ENCODE results near the gene ABTB1. TPM values are rescaled to one million over a fixed set of nuclear protein-coding genes. Genes with fewer than 3 reads are reported as not detected.

The ABTB1 gene
- total and polyA plus RNA-seq, 2 of the 13 experiments (the other 11 are each of a cell fraction or from before 2014, with no cell fraction given) = 0.42 to 14.5 TPM

DNA sequence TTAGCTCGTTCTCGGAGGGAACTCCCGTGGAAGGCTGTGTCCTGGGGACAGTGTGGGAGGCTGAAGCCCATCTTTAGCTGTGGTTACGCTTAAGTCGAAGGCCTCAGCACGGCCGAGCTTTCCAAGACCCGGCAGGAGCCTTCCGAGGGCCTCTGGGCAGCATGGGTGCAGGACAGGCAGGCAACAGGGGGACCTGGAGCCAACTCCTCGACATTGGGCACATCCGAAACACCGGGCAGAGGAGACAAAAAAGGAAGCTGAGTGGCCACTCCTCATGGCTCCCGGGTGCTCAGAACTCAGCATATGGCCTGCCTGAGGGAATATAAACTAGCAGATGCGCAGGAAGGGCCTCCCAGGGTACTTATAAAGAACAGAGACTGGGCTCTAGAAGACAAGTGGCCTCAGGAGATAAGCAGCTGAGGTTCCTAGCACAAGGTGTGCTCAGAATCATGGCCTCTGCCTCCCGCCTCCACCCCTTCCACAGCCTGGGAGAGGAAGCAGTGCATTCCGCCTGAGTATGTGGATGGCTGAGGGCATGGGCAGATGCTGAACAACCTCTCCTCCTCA lies 34.1 kb downstream of the ABTB1 start (continued):
- TF ChIP-seq CSRNP2 (CRISPR knock-in tag; conservative IDR thresholded peaks at IDR 0.05; ENCODE audit: low read depth) = no peak
- TF ChIP-seq ZNF143 (CRISPR knock-in tag; IDR thresholded peaks at IDR 0.05) = no peak
- TF ChIP-seq ZNF350 (CRISPR knock-in tag; IDR thresholded peaks at IDR 0.05; ENCODE audit: borderline replicate concordance, low read depth) = no peak
- no peak for TF ChIP-seq ZNF782 (CRISPR knock-in tag; IDR thresholded peaks at IDR 0.05; ENCODE audit: borderline replicate concordance)
- no peak for TF ChIP-seq NCOR1 (IDR thresholded peaks at IDR 0.05; ENCODE audit: borderline replicate concordance, low read length)
- TF ChIP-seq ZKSCAN8 (CRISPR knock-in tag; IDR thresholded peaks at IDR 0.05; ENCODE audit: borderline replicate concordance) = no peak
- TF ChIP-seq SYNCRIP (IDR thresholded peaks at IDR 0.05; ENCODE audit: insufficient read depth, low read depth, low read length) = no peak
- TF ChIP-seq RORA (CRISPR knock-in tag; IDR thresholded peaks at IDR 0.05) = no peak
- no peak for TF ChIP-seq CENPT (CRISPR knock-in tag; IDR thresholded peaks at IDR 0.05; ENCODE audit: low read depth)
- no peak for TF ChIP-seq ZNF24 (IDR thresholded peaks at IDR 0.05)
- no peak for TF ChIP-seq ZNF3 (CRISPR knock-in tag; IDR thresholded peaks at IDR 0.05)

DNA sequence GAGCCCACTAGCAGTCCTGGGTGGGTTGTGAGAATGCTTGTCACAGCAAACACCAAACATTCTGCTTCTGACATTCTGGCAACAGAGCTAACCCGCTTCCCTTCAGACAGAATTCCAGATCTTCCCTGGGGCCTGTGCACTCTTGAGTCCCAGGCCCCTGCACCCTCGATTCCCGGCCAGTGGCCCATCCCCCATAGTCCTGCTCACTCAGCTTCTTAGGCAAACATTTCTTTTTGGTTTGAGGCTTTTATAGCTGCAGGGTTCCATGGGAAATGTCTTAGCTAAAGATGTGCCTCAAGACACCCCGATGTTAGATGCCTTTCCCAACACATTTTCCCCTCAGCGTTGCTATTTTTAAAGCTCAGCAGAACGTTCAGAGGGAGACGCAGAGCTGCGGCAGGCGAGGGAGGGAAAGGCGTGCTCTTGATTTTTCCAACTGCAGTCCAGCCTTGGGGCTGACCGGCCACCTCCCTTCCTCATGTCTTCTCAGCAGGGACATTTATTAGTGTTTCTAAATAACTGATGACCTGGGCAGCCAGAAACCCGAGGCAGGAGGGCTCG lies 35.2 kb downstream of the ABTB1 start:
- CTCF ChIA-PET (ENCODE audit: low intra/inter-chr PET ratio, low total read pairs) = no interaction called here
- no peak for TF ChIP-seq ZNF121 (CRISPR knock-in tag; IDR thresholded peaks at IDR 0.05)
- TF ChIP-seq FOSL2 (CRISPR knock-in tag; IDR thresholded peaks at IDR 0.05) = no peak
- no peak for TF ChIP-seq DR1 (CRISPR knock-in tag; IDR thresholded peaks at IDR 0.05)

More for the DNA sequence above, 35.2 kb downstream of the ABTB1 start:
- ATAC-seq (no peak), DNase-seq (ENCODE audit: low spot score) (no peak), FAIRE-seq (no peak)
- POLR2A ChIA-PET = no interaction called here
- Histone ChIP-seq H3K9me3 (ENCODE audit: low read length) (no peaks in the 10 kb centered on the region), H4K20me1 (ENCODE audit: insufficient read depth, low read length) (no peaks in the 10 kb centered on the region), H3K36me3 (replicated peaks in 1 of 2; ENCODE audit: control insufficient read depth in 1 of 2, insufficient read depth in 2 of 2, low read length in 2 of 2) (no peaks in the 10 kb centered on the region), H3K4me2 (ENCODE audit: low read depth, low read length) (no peak overlapping the region), H3K4me3 (replicated peaks in 1 of 3; ENCODE audit: insufficient read depth in 1 of 3, low read depth in 2 of 3, low read length in 3 of 3) (no peak overlapping the region), H3K27me3 (ENCODE audit: control insufficient read depth in 1 of 2, insufficient read depth in 2 of 2, low read length in 2 of 2) (peaks cover 2 to 37% of the 10 kb centered on the region in 2 experiments), H3K27ac (ENCODE audit: extremely low read length, insufficient read depth, low read length) (no peak overlapping the region), H3K79me2 (ENCODE audit: insufficient read depth, low read length) (no peaks in the 10 kb centered on the region), H3K4me1 (ENCODE audit: insufficient read depth, low read length) (no peaks in the 10 kb centered on the region), H2AFZ (ENCODE audit: low read length) (no peak overlapping the region), H3K9ac (ENCODE audit: insufficient read depth, low read depth, low read length) (no peak overlapping the region)
- intact Hi-C loops (cut with micrococcal nuclease; ENCODE audit: unreplicated experiment) (no loop called here), in situ Hi-C loops (cut with HindIII; ENCODE audit: extremely low pct_ligation_motif_present, low pct_unique_long_range_greater_than_20kb) (no loop called here)
- no TSS peak for BruUV-seq (replicated peaks)
- 18% methylated on average over 13 of the region's 13 CpGs for WGBS (ENCODE audit: low lambda C conversion rate)

Data from HepG2 (cell line).